ENCODE measurements around the gene DPM3.
"Not testable (repeated sequence)": the region's sequence is repeated elsewhere in the genome, so short reads cannot be mapped to it uniquely, and the experiment has no call there.

Gene DPM3

DNA sequence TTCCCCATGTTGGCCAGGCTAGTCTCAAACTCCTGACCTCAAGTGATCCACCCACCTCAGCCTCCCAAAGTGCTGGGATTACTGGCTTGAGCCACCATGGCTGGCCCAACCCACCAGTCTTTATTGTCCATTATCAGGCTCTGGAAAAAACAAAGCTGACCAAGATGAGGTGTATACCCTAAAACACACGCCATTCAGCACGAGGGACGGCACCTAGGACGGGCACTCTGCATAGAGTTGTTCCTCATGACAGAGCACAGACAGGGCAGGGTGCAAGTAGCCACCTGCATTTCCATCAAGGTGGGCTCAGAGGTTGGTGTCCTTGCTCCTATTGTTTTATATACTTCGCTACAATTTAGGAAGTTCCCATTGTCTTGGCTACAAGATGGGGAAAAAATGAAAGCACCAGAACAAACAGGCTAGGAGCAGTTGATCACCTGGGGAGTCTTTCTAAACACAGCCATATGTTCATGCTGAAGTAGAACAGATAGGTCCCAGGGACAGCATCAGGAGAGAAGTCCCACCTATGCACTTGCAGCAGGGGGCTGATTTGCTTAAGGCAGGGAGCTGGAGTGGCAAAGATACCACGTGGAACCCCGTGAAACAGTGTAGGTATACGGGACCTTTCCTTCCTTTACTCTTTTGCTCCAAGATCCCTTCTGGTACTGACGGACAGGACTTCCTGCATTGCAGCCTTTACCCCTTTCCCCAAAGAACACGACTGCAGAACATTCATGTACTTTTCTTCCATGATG is 28.3 kb upstream of the DPM3 start:
- H3K4me1 ChIP-seq (ENCODE audit: control insufficient read depth in 5 of 5, insufficient read depth in 5 of 5, low read length in 5 of 5), result peaks cover 4 to 40% (median 38%) of the 10 kb centered on the region in 5 donors
- peaks cover 0 to 8% (median 7%) of the 10 kb centered on the region in 5 donors for H3K27me3 ChIP-seq (ENCODE audit: control insufficient read depth in 5 of 5, insufficient read depth in 4 of 5, low read length in 5 of 5)
- H3K36me3 ChIP-seq (ENCODE audit: control insufficient read depth in 5 of 5, insufficient read depth in 5 of 5, low read length in 5 of 5), result peaks cover 3 to 21% (median 16%) of the 10 kb centered on the region in 5 donors
- H3K4me3 ChIP-seq (ENCODE audit: low read depth in 1 of 5, low read length in 5 of 5), result no peak overlapping the region
- no peak overlapping the region for H3K27ac ChIP-seq (ENCODE audit: low read depth, low read length)
- no peaks in the 10 kb centered on the region for H3K9me3 ChIP-seq (ENCODE audit: control insufficient read depth in 5 of 5, low read length in 5 of 5)
- H3K9ac ChIP-seq (ENCODE audit: low read length in 5 of 5), result no peak overlapping the region

- not testable (repeated sequence) for H3K27ac ChIP-seq (ENCODE audit: low read depth, low read length); H3K9me3 ChIP-seq (ENCODE audit: control insufficient read depth in 5 of 5, low read length in 5 of 5); H3K27me3 ChIP-seq (ENCODE audit: control insufficient read depth in 5 of 5, insufficient read depth in 4 of 5, low read length in 5 of 5); H3K9ac ChIP-seq (ENCODE audit: low read length in 5 of 5); H3K4me3 ChIP-seq (ENCODE audit: low read depth in 1 of 5, low read length in 5 of 5)
- H3K36me3 ChIP-seq (ENCODE audit: control insufficient read depth in 5 of 5, insufficient read depth in 5 of 5, low read length in 5 of 5), result peaks cover 3 to 21% (median 16%) of the 10 kb centered on the region in 5 donors
- peaks cover 4 to 37% (median 34%) of the 10 kb centered on the region in 5 donors for H3K4me1 ChIP-seq (ENCODE audit: control insufficient read depth in 5 of 5, insufficient read depth in 5 of 5, low read length in 5 of 5)
These were observed 27.7 kb upstream of the DPM3 start for GRCh38 chr1:155168105-155168445.

GRCh38 chr1:155167166-155168104 is 27.1 kb upstream of the DPM3 start:
- H3K9me3 ChIP-seq (ENCODE audit: control insufficient read depth in 5 of 5, low read length in 5 of 5), result no peaks in the 10 kb centered on the region
- peak overlapping the region in 4 of 5 donors; percentile 30 to 55 (median 39) for H3K4me3 ChIP-seq (ENCODE audit: low read depth in 1 of 5, low read length in 5 of 5)
- H3K27me3 ChIP-seq (ENCODE audit: control insufficient read depth in 5 of 5, insufficient read depth in 4 of 5, low read length in 5 of 5), result peaks cover 0 to 8% (median 7%) of the 10 kb centered on the region in 5 donors
- H3K27ac ChIP-seq (ENCODE audit: low read depth, low read length), result peak overlapping the region; percentile 44
- H3K9ac ChIP-seq (ENCODE audit: low read length in 5 of 5), result peak overlapping the region in 2 of 5 donors; percentile 35
- peaks cover 3 to 21% (median 16%) of the 10 kb centered on the region in 5 donors for H3K36me3 ChIP-seq (ENCODE audit: control insufficient read depth in 5 of 5, insufficient read depth in 5 of 5, low read length in 5 of 5)
- H3K4me1 ChIP-seq (ENCODE audit: control insufficient read depth in 5 of 5, insufficient read depth in 5 of 5, low read length in 5 of 5), result peaks cover 4 to 34% (median 29%) of the 10 kb centered on the region in 5 donors

- H3K36me3 ChIP-seq (ENCODE audit: control insufficient read depth in 5 of 5, insufficient read depth in 5 of 5, low read length in 5 of 5), result peaks cover 3 to 21% (median 16%) of the 10 kb centered on the region in 5 donors
- H3K27me3 ChIP-seq (ENCODE audit: control insufficient read depth in 5 of 5, insufficient read depth in 4 of 5, low read length in 5 of 5), result peaks cover 0 to 8% (median 7%) of the 10 kb centered on the region in 5 donors
- H3K27ac ChIP-seq (ENCODE audit: low read depth, low read length), result peak overlapping the region; percentile 40
- H3K9ac ChIP-seq (ENCODE audit: low read length in 5 of 5), result peak overlapping the region in 1 of 5 donors; percentile 48
- H3K4me3 ChIP-seq (ENCODE audit: low read depth in 1 of 5, low read length in 5 of 5), result peak overlapping the region in 3 of 5 donors; percentile 30 to 39 (median 37)
- H3K4me1 ChIP-seq (ENCODE audit: control insufficient read depth in 5 of 5, insufficient read depth in 5 of 5, low read length in 5 of 5), result peaks cover 4 to 26% (median 21%) of the 10 kb centered on the region in 5 donors
- no peaks in the 10 kb centered on the region for H3K9me3 ChIP-seq (ENCODE audit: control insufficient read depth in 5 of 5, low read length in 5 of 5)
These were observed 26.3 kb upstream of the DPM3 start for GRCh38 chr1:155166471-155167165.

DNA sequence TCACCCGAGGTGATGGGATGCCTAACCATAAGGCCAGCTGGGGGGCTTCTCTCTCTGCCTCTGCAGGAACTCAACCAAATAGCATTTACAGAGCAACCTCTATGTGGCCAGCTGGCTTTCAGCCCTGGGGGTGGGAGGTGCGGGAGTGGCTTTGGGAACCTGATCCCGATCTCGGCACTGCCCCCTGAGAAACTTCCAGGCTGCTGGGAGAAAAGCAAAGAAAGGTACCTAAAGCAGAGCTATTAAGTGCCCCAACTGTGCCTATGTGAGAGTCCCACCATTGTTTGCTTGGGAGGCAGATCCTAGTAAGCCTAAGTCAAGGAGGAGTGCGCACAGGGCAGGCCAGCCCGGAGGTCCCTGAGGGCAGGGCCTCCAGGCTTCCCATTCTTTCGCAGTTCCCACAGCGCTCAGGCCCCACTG is 25.7 kb upstream of the DPM3 start:
- H3K9me3 ChIP-seq (ENCODE audit: control insufficient read depth in 5 of 5, low read length in 5 of 5), result no peaks in the 10 kb centered on the region
- peaks cover 3 to 20% (median 16%) of the 10 kb centered on the region in 5 donors for H3K36me3 ChIP-seq (ENCODE audit: control insufficient read depth in 5 of 5, insufficient read depth in 5 of 5, low read length in 5 of 5)
- peaks cover 4 to 24% (median 21%) of the 10 kb centered on the region in 5 donors for H3K4me1 ChIP-seq (ENCODE audit: control insufficient read depth in 5 of 5, insufficient read depth in 5 of 5, low read length in 5 of 5)
- H3K9ac ChIP-seq (ENCODE audit: low read length in 5 of 5), result peak overlapping the region in 1 of 5 donors; percentile 48
- peak overlapping the region; percentile 40 for H3K27ac ChIP-seq (ENCODE audit: low read depth, low read length)
- peak overlapping the region in 1 of 5 donors; percentile 1 for H3K4me3 ChIP-seq (ENCODE audit: low read depth in 1 of 5, low read length in 5 of 5)
- peaks cover 0 to 8% (median 7%) of the 10 kb centered on the region in 5 donors for H3K27me3 ChIP-seq (ENCODE audit: control insufficient read depth in 5 of 5, insufficient read depth in 4 of 5, low read length in 5 of 5)

GRCh38 chr1:155164625-155165024 is 24.3 kb upstream of the DPM3 start:
- not testable (repeated sequence) for H3K9ac ChIP-seq (ENCODE audit: low read length in 5 of 5); H3K27me3 ChIP-seq (ENCODE audit: control insufficient read depth in 5 of 5, insufficient read depth in 4 of 5, low read length in 5 of 5); H3K27ac ChIP-seq (ENCODE audit: low read depth, low read length)

DNA sequence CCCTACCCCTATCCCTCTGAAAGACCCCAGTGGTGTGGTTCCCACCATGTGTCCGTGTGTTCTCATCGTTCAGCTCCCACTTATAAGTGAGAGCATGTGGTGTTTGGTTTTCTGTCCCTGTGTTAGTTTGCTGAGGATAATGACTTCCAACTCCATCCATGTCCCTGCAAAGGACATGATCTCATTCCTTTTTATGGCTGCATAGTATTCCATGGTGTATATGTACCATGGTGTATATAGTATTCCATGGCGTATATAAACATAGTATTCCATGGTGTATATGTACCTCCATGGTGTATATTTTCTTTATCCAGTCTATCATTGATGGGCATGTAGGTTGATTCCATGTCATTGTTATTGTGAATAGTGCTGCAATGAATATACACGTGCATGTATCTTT is 23.5 kb upstream of the DPM3 start:
- H3K27ac ChIP-seq (ENCODE audit: low read depth, low read length); H3K36me3 ChIP-seq (ENCODE audit: control insufficient read depth in 5 of 5, insufficient read depth in 5 of 5, low read length in 5 of 5); H3K4me3 ChIP-seq (ENCODE audit: low read depth in 1 of 5, low read length in 5 of 5); H3K9ac ChIP-seq (ENCODE audit: low read length in 5 of 5); H3K9me3 ChIP-seq (ENCODE audit: control insufficient read depth in 5 of 5, low read length in 5 of 5); H3K27me3 ChIP-seq (ENCODE audit: control insufficient read depth in 5 of 5, insufficient read depth in 4 of 5, low read length in 5 of 5): not testable (repeated sequence)
- H3K4me1 ChIP-seq (ENCODE audit: control insufficient read depth in 5 of 5, insufficient read depth in 5 of 5, low read length in 5 of 5), result peaks cover 4 to 24% (median 21%) of the 10 kb centered on the region in 5 donors

More at GRCh38 chr1:155164625-155165024, 24.3 kb upstream of the DPM3 start:
- H3K9me3 ChIP-seq (ENCODE audit: control insufficient read depth in 5 of 5, low read length in 5 of 5); H3K4me3 ChIP-seq (ENCODE audit: low read depth in 1 of 5, low read length in 5 of 5): not testable (repeated sequence)
- H3K4me1 ChIP-seq (ENCODE audit: control insufficient read depth in 5 of 5, insufficient read depth in 5 of 5, low read length in 5 of 5), result peaks cover 4 to 24% (median 21%) of the 10 kb centered on the region in 5 donors
- H3K36me3 ChIP-seq (ENCODE audit: control insufficient read depth in 5 of 5, insufficient read depth in 5 of 5, low read length in 5 of 5), result peaks cover 3 to 12% (median 11%) of the 10 kb centered on the region in 5 donors

DNA sequence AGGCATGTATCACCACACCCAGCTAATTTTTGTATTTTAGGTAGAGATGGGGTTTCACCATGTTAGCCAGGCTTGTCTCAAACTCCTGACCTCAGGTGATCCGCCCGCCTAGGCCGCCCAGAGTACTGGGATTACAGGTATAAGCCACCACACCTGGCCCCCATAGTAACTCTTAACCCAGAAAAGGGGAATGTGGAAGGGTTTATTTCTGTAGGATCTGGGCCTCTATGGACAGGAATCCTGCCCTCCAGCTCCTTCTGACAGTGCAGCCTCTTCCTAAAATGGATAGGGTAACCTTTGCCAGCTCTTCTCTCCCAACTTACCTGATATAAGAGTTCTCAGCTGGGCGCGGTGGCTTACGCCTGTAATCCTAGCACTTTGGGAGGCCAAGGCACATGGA is 22.3 kb upstream of the DPM3 start:
- not testable (repeated sequence) for H3K36me3 ChIP-seq (ENCODE audit: control insufficient read depth in 5 of 5, insufficient read depth in 5 of 5, low read length in 5 of 5); H3K27ac ChIP-seq (ENCODE audit: low read depth, low read length); H3K9ac ChIP-seq (ENCODE audit: low read length in 5 of 5); H3K9me3 ChIP-seq (ENCODE audit: control insufficient read depth in 5 of 5, low read length in 5 of 5); H3K27me3 ChIP-seq (ENCODE audit: control insufficient read depth in 5 of 5, insufficient read depth in 4 of 5, low read length in 5 of 5); H3K4me3 ChIP-seq (ENCODE audit: low read depth in 1 of 5, low read length in 5 of 5)
- H3K4me1 ChIP-seq (ENCODE audit: control insufficient read depth in 5 of 5, insufficient read depth in 5 of 5, low read length in 5 of 5), result peaks cover 4 to 21% (median 18%) of the 10 kb centered on the region in 5 donors

- Histone ChIP-seq H3K9me3 (ENCODE audit: control insufficient read depth in 5 of 5, low read length in 5 of 5) (no peaks in the 10 kb centered on the region), H3K27ac (ENCODE audit: low read depth, low read length) (no peak overlapping the region), H3K36me3 (ENCODE audit: control insufficient read depth in 5 of 5, insufficient read depth in 5 of 5, low read length in 5 of 5) (no peaks in the 10 kb centered on the region), H3K9ac (ENCODE audit: low read length in 5 of 5) (no peak overlapping the region), H3K4me1 (ENCODE audit: control insufficient read depth in 5 of 5, insufficient read depth in 5 of 5, low read length in 5 of 5) (no peaks in the 10 kb centered on the region), H3K4me3 (ENCODE audit: low read depth in 1 of 5, low read length in 5 of 5) (no peak overlapping the region), H3K27me3 (ENCODE audit: control insufficient read depth in 5 of 5, insufficient read depth in 4 of 5, low read length in 5 of 5) (no peaks in the 10 kb centered on the region)
These were observed 19.8 kb upstream of the DPM3 start for GRCh38 chr1:155160128-155160527.
